Activated gamma-delta T cell treated with Interleukin-2 at 50 U/mL for 16 hours (primary cell): Measurements from ENCODE around the gene PDE9A.

ENCODE experiments used
- DNase-seq: peaks from one replicate; pipeline ENCODE4 v3.0.0-alpha.2; 2020

PDE9A gene

GRCh38 chr21:42760361-42760950, 107.0 kb downstream of the PDE9A start:
- DNase-seq, result no peak

GRCh38 chr21:42760951-42761751, 107.7 kb downstream of the PDE9A start:
- DNase-seq, result no peak

GRCh38 chr21:42761776-42762335, 108.4 kb downstream of the PDE9A start:
- no peak for DNase-seq

DNA sequence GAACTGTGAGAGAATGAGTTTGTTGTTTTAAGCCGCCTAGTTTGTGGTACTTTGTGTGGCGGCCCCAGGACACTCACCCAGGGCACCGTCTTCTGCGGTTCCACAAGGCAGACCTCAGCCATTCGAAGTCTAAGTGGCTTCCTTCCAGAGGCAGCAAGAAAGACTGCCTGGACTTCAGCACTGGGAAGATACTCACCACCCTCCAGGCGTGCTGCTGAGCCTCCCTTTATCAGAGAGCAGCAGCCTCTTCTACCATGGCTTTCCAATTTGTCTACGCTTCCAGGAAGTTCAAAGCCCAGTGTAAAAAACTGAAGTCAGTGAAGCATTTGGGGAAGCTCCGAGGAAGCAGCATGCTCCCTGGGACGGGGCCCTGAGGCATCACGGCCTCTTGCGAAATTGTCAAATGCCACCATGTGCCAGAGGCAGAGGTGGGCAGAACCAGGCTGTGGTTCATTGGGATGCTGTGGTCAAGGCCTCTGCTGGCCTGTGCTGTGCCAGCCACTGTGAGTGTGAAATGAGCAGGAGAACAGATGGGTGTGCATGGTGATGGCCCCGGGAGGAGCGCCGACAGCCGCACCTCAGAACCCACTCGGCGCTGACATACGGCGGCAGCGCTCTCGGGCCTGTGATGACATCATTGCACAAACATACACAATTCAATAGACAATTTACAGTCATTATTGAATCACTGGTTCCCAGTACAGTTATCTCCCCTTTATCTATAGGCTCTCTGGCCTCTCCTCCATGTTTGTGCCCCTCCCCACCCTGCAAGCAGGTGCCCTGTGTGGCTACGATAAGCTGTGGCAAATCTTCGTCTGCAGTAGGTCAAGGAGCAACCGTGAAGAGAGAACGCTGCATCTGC, 110.4 kb downstream of the PDE9A start:
- DNase-seq, result no peak

GRCh38 chr21:42764443-42764760, 111.0 kb downstream of the PDE9A start:
- DNase-seq, result no peak

DNA sequence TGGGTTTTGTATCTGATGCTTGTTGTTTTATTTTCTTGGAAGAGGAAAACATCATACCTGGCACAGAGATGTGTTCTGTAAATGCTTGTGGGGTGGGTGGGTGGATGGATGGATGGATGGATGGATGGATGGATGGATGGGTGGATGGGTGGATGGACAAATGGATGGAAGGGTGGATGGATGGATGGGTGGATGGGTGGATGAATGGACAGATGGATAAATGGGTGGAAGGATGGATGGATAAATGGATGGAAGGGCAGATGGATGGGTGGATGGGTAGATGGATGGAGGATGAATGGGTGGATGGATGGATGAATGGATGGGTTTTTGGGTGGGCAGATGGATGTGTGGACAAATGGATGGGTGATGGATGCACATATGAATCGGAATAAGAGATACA, 111.5 kb downstream of the PDE9A start:
- DNase-seq, result no peak

- DNase-seq, result no peak
Measured at GRCh38 chr21:42765656-42766055, 112.2 kb downstream of the PDE9A start.

GRCh38 chr21:42766739-42767560, 113.5 kb downstream of the PDE9A start:
- DNase-seq, result no peak

GRCh38 chr21:42767561-42767835, 114.1 kb downstream of the PDE9A start:
- no peak for DNase-seq

GRCh38 chr21:42768324-42769121, 115.1 kb downstream of the PDE9A start:
- no peak for DNase-seq

GRCh38 chr21:42769183-42769819, 115.9 kb downstream of the PDE9A start:
- DNase-seq, result no peak

DNA sequence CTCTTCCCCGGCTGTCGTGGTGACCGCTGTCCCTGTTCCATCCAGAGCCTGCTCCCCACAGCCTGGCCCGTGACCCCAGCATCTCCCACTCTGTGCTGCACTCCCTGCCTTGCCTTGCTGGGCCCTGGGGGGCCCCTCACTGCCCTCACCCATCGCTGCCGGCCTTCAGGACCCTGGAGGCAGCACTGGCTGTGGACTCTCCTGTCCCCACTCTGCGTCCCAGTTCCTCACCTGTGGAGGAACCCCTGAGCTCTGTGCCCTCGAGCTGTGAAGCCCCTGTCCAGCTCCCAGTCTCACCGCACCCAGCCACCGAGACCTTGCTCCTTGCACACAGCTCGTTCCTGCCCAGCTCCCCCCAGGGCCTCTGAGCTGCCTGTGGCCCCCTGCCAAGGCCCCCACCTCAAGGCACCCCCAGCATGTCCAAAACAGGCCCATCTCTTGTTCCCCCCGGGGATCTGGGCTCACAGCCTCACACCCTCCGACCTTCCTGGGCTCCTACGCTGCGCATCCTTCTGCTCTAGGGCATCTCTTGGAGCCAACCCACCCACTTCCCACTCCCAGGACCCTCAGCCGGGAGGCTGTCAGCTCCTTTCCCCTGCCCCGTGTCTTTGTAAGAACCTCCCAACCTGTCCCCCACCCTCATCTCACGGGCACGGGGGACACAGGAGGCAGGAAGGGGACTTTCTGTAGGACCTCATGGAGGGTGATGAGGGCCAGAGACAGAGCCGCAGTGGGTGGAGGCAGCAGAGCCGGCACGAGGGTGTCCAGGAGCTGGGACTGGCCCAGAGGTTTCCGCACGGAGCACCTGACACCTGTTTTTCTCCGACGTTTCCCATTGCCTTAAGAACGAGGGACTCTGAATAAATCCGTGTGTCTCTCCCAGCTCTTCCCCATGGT, 116.6 kb downstream of the PDE9A start:
- no peak for DNase-seq

- no peak for DNase-seq
Measured at GRCh38 chr21:42770717-42771502, 117.5 kb downstream of the PDE9A start.

DNA sequence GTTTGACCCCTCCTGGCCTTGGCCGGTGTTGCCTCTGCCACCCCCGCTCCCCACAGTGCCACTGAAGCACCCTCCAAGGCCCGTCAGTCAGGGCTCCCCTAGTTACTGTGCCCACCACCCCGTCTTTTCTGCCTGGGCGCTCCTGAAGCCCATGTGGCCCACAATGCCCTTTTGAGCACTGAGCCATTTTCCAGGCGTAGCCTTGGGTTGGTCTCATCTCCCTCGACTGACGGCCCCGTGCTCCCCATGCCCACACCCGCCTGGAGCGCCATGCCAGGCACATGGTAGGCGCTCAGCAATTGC, 118.0 kb downstream of the PDE9A start:
- no peak for DNase-seq

DNA sequence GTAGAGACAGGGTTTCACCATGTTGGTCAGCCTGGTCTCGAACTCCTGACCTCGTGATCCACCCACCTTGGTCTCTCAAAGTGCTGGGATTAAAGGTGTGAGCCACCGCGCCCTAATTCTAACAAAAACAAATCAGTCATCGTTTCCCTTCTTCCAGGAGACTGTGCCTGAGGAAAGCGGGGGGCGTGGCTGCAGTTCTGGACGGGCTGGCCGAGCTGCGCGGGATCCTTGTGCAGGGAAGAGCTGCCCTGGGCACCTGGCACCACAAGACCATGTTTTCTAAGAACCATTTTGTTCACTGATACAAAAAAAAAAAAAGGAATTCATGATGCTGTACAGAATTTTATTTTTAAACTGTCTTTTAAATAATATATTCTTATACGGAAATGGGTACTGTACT, 121.7 kb downstream of the PDE9A start:
- no peak for DNase-seq

DNA sequence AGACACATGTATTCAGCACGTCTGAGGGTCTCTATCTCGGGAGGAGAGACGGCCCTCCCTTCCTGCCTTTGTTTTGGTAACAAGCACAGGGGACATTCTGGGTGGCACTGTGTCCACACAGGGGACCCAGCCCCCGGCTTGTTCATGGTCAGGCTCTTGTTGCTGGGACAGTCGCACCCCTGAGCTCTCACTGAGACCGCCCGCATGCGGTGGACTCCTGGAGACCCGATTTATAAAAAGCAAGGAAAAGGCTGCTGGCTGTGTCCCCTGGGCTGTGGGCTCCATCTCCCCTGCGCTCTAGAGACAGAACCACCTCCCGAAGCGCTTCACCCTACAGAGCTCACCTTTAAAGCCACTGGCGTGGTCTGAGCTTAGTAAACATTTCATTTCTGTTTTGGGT, 122.5 kb downstream of the PDE9A start:
- no peak for DNase-seq

- DNase-seq, result no peak
Measured at GRCh38 chr21:42777064-42777756, 123.8 kb downstream of the PDE9A start.

GRCh38 chr21:42777757-42778344, 124.4 kb downstream of the PDE9A start:
- no peak for DNase-seq

DNA sequence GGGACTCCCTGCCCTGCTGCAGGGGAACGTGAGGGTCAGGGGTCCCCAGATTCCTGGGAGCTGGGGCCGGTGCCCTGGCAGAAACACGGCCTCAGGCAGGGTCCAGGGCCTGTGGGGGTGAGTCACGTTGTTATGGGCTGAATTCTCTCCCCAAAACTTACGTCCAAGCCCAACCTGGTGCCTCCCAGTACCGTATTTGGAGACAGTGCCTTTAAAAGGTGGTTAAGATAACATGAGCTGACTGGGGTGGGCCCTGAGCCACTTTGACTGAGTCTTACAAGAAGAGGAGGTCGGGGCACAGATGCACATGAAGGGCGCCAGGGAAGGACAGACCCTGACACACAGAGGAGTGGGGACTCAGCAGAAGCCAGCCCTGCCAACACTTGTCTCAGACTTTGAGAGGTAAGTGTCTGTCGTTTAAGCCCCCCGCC, 126.0 kb downstream of the PDE9A start:
- DNase-seq, result no peak
